Neural progenitor cell (in vitro differentiated cells): ENCODE results near the gene RPS6KA5.

Experiments
- CTCF ChIP-seq: fragments of 200-600 bp; sonication (generic); IDR thresholded peaks from 2 replicates; pipeline ENCODE4 v1.5.1; 2017; ENCODE audit warnings: antibody characterized with exemption, mild to moderate bottlenecking
- EZH2 ChIP-seq: fragments of 200-600 bp; sonication (generic); IDR thresholded peaks from 2 replicates; pipeline ENCODE4 v1.6.1; 2017; ENCODE audit warnings: antibody characterized with exemption, mild to moderate bottlenecking, moderate library complexity
- EZH2phosphoT487 ChIP-seq: fragments of 200-600 bp; sonication (generic); IDR thresholded peaks from 2 replicates; pipeline ENCODE4 v1.6.1; 2017; ENCODE audit warnings: antibody characterized with exemption

DNA sequence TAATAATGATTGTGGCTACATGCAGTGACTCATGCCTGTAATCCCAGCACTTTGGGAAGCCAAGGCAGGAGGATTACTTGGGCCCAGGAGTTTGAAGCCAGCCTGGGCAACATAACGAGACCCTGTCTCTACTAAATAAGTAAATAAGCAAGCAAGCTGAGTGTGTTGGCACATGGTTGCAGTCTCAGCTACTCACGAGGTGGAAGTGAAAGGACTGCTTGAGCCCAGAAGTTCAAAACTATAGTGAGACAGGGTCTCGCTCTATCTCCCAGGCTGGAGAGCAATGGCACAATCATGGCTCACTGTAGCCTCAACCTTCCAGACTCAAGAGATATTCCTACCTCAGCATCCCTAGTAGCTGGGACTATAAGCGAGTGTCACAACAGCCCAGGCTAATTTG is 64.7 kb downstream of the RPS6KA5 start:
- TF ChIP-seq CTCF (no peak), EZH2 (no peak), EZH2phosphoT487 (no peak)
